IMR-90 (cell line): ENCODE measurements around the gene CYP2R1. TPM values are rescaled to one million over a fixed set of nuclear protein-coding genes. Genes with fewer than 3 reads are reported as not detected.

Experiments
- ATAC-seq: fragments of 200-7000 bp; cut with Tn5 transposase; 2 replicates; pipeline ENCODE4 v1.9.1; 2020; ENCODE audit warnings: low read depth, mild to moderate bottlenecking, moderate library complexity
- BruUV-seq: library from RNA; stranded (reverse); fragments of 400-500 nt; replicated peaks from 2 replicates; lab custom pipeline; 2021; lab: Mats Ljungman, UMichigan
- CTCF ChIA-PET: fragments of 300-600 bp; formaldehyde crosslinking; extraction: SDS; loops from one replicate; lab custom pipeline; 2021; ENCODE audit warnings: antibody characterized with exemption; lab: Yijun Ruan, JAX
- POLR2A ChIA-PET: fragments of 300-600 bp; sonication (Branson Sonifier 250); formaldehyde crosslinking; loops from one replicate; lab custom pipeline; 2022; ENCODE audit warnings: antibody characterized with exemption; ENCODE audit not compliant: unreplicated experiment; lab: Charles Lee
- DNase-seq: peaks from one replicate; pipeline ENCODE4 v3.0.0; 2013
- H2AFZ ChIP-seq: replicated peaks from 2 replicates; pipeline ENCODE3; 2013; ENCODE audit warnings: low read length, mild to moderate bottlenecking; ENCODE audit not compliant: poor library complexity
- H2AK5ac ChIP-seq: 2 replicates; pipeline ENCODE4 v1.6.1; 2013; ENCODE audit warnings: low read depth, low read length, inconsistent platforms
- H2AK9ac ChIP-seq: replicated peaks from 2 replicates; pipeline ENCODE3; 2013; ENCODE audit warnings: mild to moderate bottlenecking, low read depth, low read length, moderate library complexity; ENCODE audit not compliant: poor library complexity
- H2BK120ac ChIP-seq: 2 replicates; pipeline ENCODE4 v1.6.1; 2013; ENCODE audit warnings: low read depth, low read length, inconsistent platforms
- H2BK15ac ChIP-seq: 3 replicates; pipeline ENCODE4 v1.6.1; 2013; ENCODE audit warnings: low read depth, low read length, inconsistent platforms
- H2BK20ac ChIP-seq: 2 replicates; pipeline ENCODE4 v1.6.1; 2013; ENCODE audit warnings: low read depth, mild to moderate bottlenecking, inconsistent platforms, low read length, moderate library complexity
- H2BK5ac ChIP-seq: 2 replicates; pipeline ENCODE4 v1.6.1; 2013; ENCODE audit warnings: mild to moderate bottlenecking, low read depth, low read length, inconsistent platforms; ENCODE audit not compliant: poor library complexity, severe bottlenecking
- H3K14ac ChIP-seq: replicated peaks from 2 replicates; pipeline ENCODE4 v1.6.1; 2013; ENCODE audit warnings: low read depth, low read length, inconsistent platforms
- H3K18ac ChIP-seq: 2 replicates; pipeline ENCODE4 v1.6.1; 2013; ENCODE audit warnings: low read depth, low read length, control low read depth
- H3K23ac ChIP-seq: 2 replicates; pipeline ENCODE4 v1.6.1; 2013; ENCODE audit warnings: low read depth, low read length, inconsistent platforms
- H3K27ac ChIP-seq: 2 replicates; pipeline ENCODE4 v1.5.1; 2013; ENCODE audit warnings: mild to moderate bottlenecking, control low read depth, low read length; ENCODE audit not compliant: insufficient read depth
- H3K27me3 ChIP-seq: 2 replicates; pipeline ENCODE4 v1.6.1; 2013; ENCODE audit warnings: low read length; ENCODE audit not compliant: control insufficient read depth, insufficient read depth
- H3K36me3 ChIP-seq: 2 replicates; pipeline ENCODE4 v1.6.1; 2013; ENCODE audit warnings: low read length, mixed read lengths; ENCODE audit not compliant: control insufficient read depth, insufficient read depth
- H3K4ac ChIP-seq: 2 replicates; pipeline ENCODE4 v1.6.1; 2013; ENCODE audit warnings: low read depth, low read length, inconsistent platforms
- H3K4me1 ChIP-seq: 2 replicates; pipeline ENCODE4 v1.6.1; 2013; ENCODE audit warnings: low read length, mixed read lengths; ENCODE audit not compliant: control insufficient read depth, insufficient read depth
- H3K4me2 ChIP-seq: 2 replicates; pipeline ENCODE4 v1.6.1; 2013; ENCODE audit warnings: low read depth, mild to moderate bottlenecking, control low read depth, low read length, moderate library complexity
- H3K4me3 ChIP-seq: 2 replicates; pipeline ENCODE4 v1.5.1; 2013; ENCODE audit warnings: low read depth, mild to moderate bottlenecking, control low read depth, low read length, moderate library complexity; ENCODE audit not compliant: insufficient read depth
- H3K56ac ChIP-seq: 2 replicates; pipeline ENCODE4 v1.6.1; 2013; ENCODE audit warnings: low read length, inconsistent platforms; ENCODE audit not compliant: insufficient read depth; ENCODE audit errors: extremely low read depth
- H3K79me1 ChIP-seq, 2 experiments: 2 replicates each; pipeline ENCODE4 v1.6.1; 2013; ENCODE audit warnings: low read length in 2 of 2, inconsistent platforms in 1 of 2, low read depth in 1 of 2
- H3K9ac ChIP-seq: 2 replicates; pipeline ENCODE4 v1.6.1; 2013; ENCODE audit warnings: low read depth, low read length, control low read depth
- H3K9me1 ChIP-seq: 2 replicates; pipeline ENCODE4 v1.6.1; 2013; ENCODE audit warnings: low read length, inconsistent platforms; ENCODE audit not compliant: insufficient read depth
- H3K9me3 ChIP-seq: 2 replicates; pipeline ENCODE4 v1.6.1; 2013; ENCODE audit warnings: low read length; ENCODE audit not compliant: control insufficient read depth, insufficient read depth
- H4K20me1 ChIP-seq: 2 replicates; pipeline ENCODE4 v1.6.1; 2013; ENCODE audit warnings: low read length, inconsistent platforms; ENCODE audit not compliant: insufficient read depth
- H4K5ac ChIP-seq: 2 replicates; pipeline ENCODE4 v1.6.1; 2013; ENCODE audit warnings: mild to moderate bottlenecking, low read depth, low read length, control low read depth
- H4K8ac ChIP-seq, 2 experiments: 2 replicates each; pipeline ENCODE4 v1.6.1; 2013; ENCODE audit warnings: low read depth in 2 of 2, low read length in 2 of 2, control low read depth in 1 of 2, inconsistent platforms in 1 of 2
- H4K91ac ChIP-seq: 2 replicates; pipeline ENCODE4 v1.6.1; 2013; ENCODE audit warnings: low read depth, low read length, inconsistent platforms; ENCODE audit not compliant: insufficient read depth
- BHLHE40 ChIP-seq: fragments of 150-350 bp; IDR thresholded peaks from 2 replicates; pipeline ENCODE4 v1.6.1; 2016; ENCODE audit warnings: mild to moderate bottlenecking, low read depth, low read length
- CEBPB ChIP-seq: IDR thresholded peaks from 2 replicates; pipeline ENCODE4 v1.6.1; 2012; ENCODE audit warnings: low read depth, low read length, improper control_type of control experiment
- CHD1 ChIP-seq: IDR thresholded peaks from 2 replicates; pipeline ENCODE4 v1.6.1; 2012; ENCODE audit warnings: low read depth, low read length, improper control_type of control experiment
- FOS ChIP-seq: fragments of 150-350 bp; IDR thresholded peaks from 2 replicates; pipeline ENCODE4 v1.6.1; 2016; ENCODE audit warnings: low read depth, low read length
- MAFK ChIP-seq: IDR thresholded peaks from 2 replicates; pipeline ENCODE4 v1.6.1; 2012; ENCODE audit warnings: low read depth, low read length, improper control_type of control experiment
- MAZ ChIP-seq: IDR thresholded peaks from 2 replicates; pipeline ENCODE4 v1.6.1; 2012; ENCODE audit warnings: low read depth, mild to moderate bottlenecking, low read length, improper control_type of control experiment, moderate library complexity, borderline replicate concordance
- MXI1 ChIP-seq: IDR thresholded peaks from 2 replicates; pipeline ENCODE4 v1.6.1; 2012; ENCODE audit warnings: low read depth, mild to moderate bottlenecking, low read length, moderate library complexity, borderline replicate concordance
- NFE2L2 ChIP-seq: fragments of 150-350 bp; IDR thresholded peaks from 2 replicates; pipeline ENCODE4 v1.6.1; 2016; ENCODE audit warnings: low read depth, mild to moderate bottlenecking, low read length
- POLR2A ChIP-seq: IDR thresholded peaks from 2 replicates; pipeline ENCODE4 v1.6.1; 2012; ENCODE audit warnings: mild to moderate bottlenecking, low read depth, low read length
- RAD21 ChIP-seq: IDR thresholded peaks from 2 replicates; pipeline ENCODE4 v1.6.1; 2012; ENCODE audit warnings: low read length, improper control_type of control experiment
- RCOR1 ChIP-seq: IDR thresholded peaks from 2 replicates; pipeline ENCODE4 v1.6.1; 2012; ENCODE audit warnings: mild to moderate bottlenecking, low read length, improper control_type of control experiment; ENCODE audit not compliant: insufficient replicate concordance
- SMC3 ChIP-seq: fragments of 150-350 bp; IDR thresholded peaks from 2 replicates; pipeline ENCODE4 v1.6.1; 2016; ENCODE audit warnings: low read depth, mild to moderate bottlenecking, antibody characterized with exemption, low read length, moderate library complexity
- WGBS, 2 experiments: methylation state at CpG; one replicate each; pipeline versions ENCODE4 v1.1.5 to v1.1.7; 2013; ENCODE audit warnings: missing lambda C conversion rate in 2 of 2; ENCODE audit not compliant: insufficient read length in 1 of 2; ENCODE audit errors: extremely low coverage in 2 of 2; 5-methylcytosine and 5-hydroxymethylcytosine counted together
- dilution Hi-C: fragments of 300-500 bp; cut with HindIII; formaldehyde crosslinking; loops from one replicate; pipeline ENCODE4 v1.14.3; 2018; ENCODE audit warnings: low sequenced_read_pairs; ENCODE audit not compliant: unreplicated experiment
- in situ Hi-C: fragments of 300-500 bp; cut with MboI; formaldehyde crosslinking; loops from 3 replicates; pipeline ENCODE4 v1.14.3; 2019; ENCODE audit warnings: low sequenced_read_pairs, inconsistent platforms, mixed read lengths
- intact Hi-C: fragments of 100-400 bp; cut with micrococcal nuclease; formaldehyde crosslinking; loops from 2 replicates; pipeline ENCODE4 v1.10.0; 2022
- polyA plus RNA-seq, 3 experiments: library from polyadenylated mRNA; depleted of rRNA; stranded (reverse); fragments of >200 nt; gene quantifications; 2 replicates each; pipeline ENCODE4 v1.2.3, GENCODE V29; 2012; ENCODE audit warnings: low replicate concordance in 1 of 3
- total RNA-seq: library from RNA; depleted of rRNA; stranded (reverse); fragments of >200 nt; gene quantifications from 2 replicates; pipeline ENCODE4 v1.2.3, GENCODE V29; 2012
- TF ChIP-seq, protein P1 (sequence below): fragments of 150-350 bp; IDR thresholded peaks from 2 replicates; pipeline ENCODE4 v1.6.1; 2017; ENCODE audit warnings: mild to moderate bottlenecking, antibody characterized with exemption, low read length, low read depth
- TF ChIP-seq, protein P2 (sequence below): fragments of 150-350 bp; IDR thresholded peaks from 2 replicates; pipeline ENCODE4 v1.6.1; 2016; ENCODE audit warnings: low read depth, mild to moderate bottlenecking, low read length, moderate library complexity, borderline replicate concordance
- TF ChIP-seq, protein P3 (sequence below): conservative IDR thresholded peaks from 2 replicates; pipeline ENCODE4 v1.5.1; 2012; ENCODE audit warnings: mild to moderate bottlenecking, low read depth, low read length, improper control_type of control experiment

The CYP2R1 gene
- total and polyA plus RNA-seq, 2 of the 4 experiments (the other 2 are of a cell fraction) = 4.7 to 5.2 TPM

DNA sequence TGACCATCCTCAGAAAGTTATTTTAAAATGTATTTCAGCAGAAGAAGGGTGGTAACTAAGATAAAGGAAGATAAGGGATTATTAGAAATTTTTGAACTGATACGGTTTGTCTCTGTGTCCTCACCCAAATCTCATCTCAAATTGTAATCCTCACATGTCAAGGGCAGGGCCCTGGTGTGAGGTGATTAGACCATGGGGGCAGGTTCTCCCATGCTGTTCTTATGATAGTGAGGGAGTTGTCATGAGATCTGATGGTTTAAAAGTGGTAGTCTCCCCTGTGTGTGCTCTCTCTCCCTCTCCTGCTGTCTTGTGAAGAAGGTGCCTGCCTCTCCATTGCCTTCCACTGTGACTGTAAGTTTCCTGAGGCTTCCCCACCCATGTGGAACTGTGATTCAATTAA is 36.1 kb downstream of the CYP2R1 start:
- no peak overlapping the region for H4K5ac ChIP-seq

More for the DNA sequence above, 36.1 kb downstream of the CYP2R1 start:
- H2BK20ac ChIP-seq = no peak overlapping the region
- in situ Hi-C loops = no loop called here
- no peaks in the 10 kb centered on the region for H3K4me1 ChIP-seq
- no peak overlapping the region for H2AK9ac ChIP-seq
- ATAC-seq (no peak), DNase-seq (no peak)
- BruUV-seq = no TSS peak
- TF ChIP-seq RCOR1 (no peak), MAZ (no peak), NFE2L2 (no peak), SMC3 (no peak), MAFK (no peak), CHD1 (no peak), RAD21 (no peak), MXI1 (no peak), BHLHE40 (no peak), POLR2A (no peak), CEBPB (no peak), FOS (no peak)
- TF ChIP-seq, protein P1, sequence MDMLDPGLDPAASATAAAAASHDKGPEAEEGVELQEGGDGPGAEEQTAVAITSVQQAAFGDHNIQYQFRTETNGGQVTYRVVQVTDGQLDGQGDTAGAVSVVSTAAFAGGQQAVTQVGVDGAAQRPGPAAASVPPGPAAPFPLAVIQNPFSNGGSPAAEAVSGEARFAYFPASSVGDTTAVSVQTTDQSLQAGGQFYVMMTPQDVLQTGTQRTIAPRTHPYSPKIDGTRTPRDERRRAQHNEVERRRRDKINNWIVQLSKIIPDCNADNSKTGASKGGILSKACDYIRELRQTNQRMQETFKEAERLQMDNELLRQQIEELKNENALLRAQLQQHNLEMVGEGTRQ = no peak
- TF ChIP-seq, protein P2, sequence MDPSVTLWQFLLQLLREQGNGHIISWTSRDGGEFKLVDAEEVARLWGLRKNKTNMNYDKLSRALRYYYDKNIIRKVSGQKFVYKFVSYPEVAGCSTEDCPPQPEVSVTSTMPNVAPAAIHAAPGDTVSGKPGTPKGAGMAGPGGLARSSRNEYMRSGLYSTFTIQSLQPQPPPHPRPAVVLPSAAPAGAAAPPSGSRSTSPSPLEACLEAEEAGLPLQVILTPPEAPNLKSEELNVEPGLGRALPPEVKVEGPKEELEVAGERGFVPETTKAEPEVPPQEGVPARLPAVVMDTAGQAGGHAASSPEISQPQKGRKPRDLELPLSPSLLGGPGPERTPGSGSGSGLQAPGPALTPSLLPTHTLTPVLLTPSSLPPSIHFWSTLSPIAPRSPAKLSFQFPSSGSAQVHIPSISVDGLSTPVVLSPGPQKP = no peak
- TF ChIP-seq, protein P3, sequence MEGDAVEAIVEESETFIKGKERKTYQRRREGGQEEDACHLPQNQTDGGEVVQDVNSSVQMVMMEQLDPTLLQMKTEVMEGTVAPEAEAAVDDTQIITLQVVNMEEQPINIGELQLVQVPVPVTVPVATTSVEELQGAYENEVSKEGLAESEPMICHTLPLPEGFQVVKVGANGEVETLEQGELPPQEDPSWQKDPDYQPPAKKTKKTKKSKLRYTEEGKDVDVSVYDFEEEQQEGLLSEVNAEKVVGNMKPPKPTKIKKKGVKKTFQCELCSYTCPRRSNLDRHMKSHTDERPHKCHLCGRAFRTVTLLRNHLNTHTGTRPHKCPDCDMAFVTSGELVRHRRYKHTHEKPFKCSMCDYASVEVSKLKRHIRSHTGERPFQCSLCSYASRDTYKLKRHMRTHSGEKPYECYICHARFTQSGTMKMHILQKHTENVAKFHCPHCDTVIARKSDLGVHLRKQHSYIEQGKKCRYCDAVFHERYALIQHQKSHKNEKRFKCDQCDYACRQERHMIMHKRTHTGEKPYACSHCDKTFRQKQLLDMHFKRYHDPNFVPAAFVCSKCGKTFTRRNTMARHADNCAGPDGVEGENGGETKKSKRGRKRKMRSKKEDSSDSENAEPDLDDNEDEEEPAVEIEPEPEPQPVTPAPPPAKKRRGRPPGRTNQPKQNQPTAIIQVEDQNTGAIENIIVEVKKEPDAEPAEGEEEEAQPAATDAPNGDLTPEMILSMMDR = no peak
- H2BK5ac ChIP-seq = no peak overlapping the region
- H3K27me3 ChIP-seq = no peaks in the 10 kb centered on the region
- POLR2A ChIA-PET = no interaction called here
- no peak overlapping the region for H3K23ac ChIP-seq
- no peak overlapping the region for H2BK15ac ChIP-seq
- H3K4me3 ChIP-seq = no peak overlapping the region
- no peak overlapping the region for H3K4ac ChIP-seq
- H3K27ac ChIP-seq = no peak overlapping the region
- no CpG with 5 or more reads among the region's 1 CpG for WGBS, 2 experiments
- H4K91ac ChIP-seq = no peak overlapping the region
- H3K18ac ChIP-seq = no peak overlapping the region
- H2AK5ac ChIP-seq = no peak overlapping the region
- dilution Hi-C loops = no loop called here
- H4K8ac ChIP-seq = no peak overlapping the region
- no peak overlapping the region for H3K4me2 ChIP-seq
- H3K56ac ChIP-seq = no peak overlapping the region
- no peaks in the 10 kb centered on the region for H4K20me1 ChIP-seq
- no peaks in the 10 kb centered on the region for H3K9me1 ChIP-seq
- no peak overlapping the region for H3K9ac ChIP-seq
- H3K14ac ChIP-seq = no peak overlapping the region
- no peak overlapping the region for H2BK120ac ChIP-seq
- H3K36me3 ChIP-seq = no peaks in the 10 kb centered on the region
- H3K9me3 ChIP-seq = no peaks in the 10 kb centered on the region
- CTCF ChIA-PET = no interaction called here
- H2AFZ ChIP-seq = no peak overlapping the region
- no peaks in the 10 kb centered on the region for H3K79me1 ChIP-seq
- intact Hi-C loops = no loop called here
